ENCODE measurements around the gene DHX15. TPM values are rescaled to one million over a fixed set of nuclear protein-coding genes. Genes with fewer than 3 reads are reported as not detected.

Gene DHX15
- total RNA-seq, 1 donor from 2014 or later: 154 TPM

DNA sequence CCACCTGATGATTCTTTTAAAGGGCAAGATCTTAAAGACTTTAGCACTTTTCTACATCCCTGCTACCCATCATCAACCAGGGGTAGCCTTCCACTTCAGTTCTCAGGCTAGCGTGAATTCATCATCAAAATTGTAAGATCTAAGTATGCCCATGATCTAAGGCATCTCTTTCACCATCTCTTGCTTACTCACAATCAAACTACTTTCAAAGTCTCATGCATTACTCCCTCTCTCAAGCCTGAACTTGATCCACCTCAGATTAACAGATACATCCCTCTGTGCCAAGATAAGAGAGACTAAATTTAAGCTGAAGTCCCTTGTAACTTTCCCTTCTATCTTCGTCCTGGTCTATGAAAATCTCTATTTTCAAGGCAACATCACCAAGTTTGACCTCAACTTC is 62.8 kb downstream of the DHX15 start:
- Mint-ChIP-seq H3K36me3 (ENCODE audit: low read depth, unreplicated experiment) (peaks cover 12% of the 10 kb centered on the region), H3K9me3 (ENCODE audit: unreplicated experiment) (no peaks in the 10 kb centered on the region), H3K4me3 (ENCODE audit: unreplicated experiment) (no peak overlapping the region), H3K27ac (ENCODE audit: unreplicated experiment) (peak overlapping the region; percentile 9), H3K4me1 (ENCODE audit: unreplicated experiment) (peaks cover 17% of the 10 kb centered on the region), H3K27me3 (ENCODE audit: unreplicated experiment) (no peaks in the 10 kb centered on the region)
- DNase-seq (ENCODE audit: low spot score): no peak
- TF ChIP-seq, protein P1, sequence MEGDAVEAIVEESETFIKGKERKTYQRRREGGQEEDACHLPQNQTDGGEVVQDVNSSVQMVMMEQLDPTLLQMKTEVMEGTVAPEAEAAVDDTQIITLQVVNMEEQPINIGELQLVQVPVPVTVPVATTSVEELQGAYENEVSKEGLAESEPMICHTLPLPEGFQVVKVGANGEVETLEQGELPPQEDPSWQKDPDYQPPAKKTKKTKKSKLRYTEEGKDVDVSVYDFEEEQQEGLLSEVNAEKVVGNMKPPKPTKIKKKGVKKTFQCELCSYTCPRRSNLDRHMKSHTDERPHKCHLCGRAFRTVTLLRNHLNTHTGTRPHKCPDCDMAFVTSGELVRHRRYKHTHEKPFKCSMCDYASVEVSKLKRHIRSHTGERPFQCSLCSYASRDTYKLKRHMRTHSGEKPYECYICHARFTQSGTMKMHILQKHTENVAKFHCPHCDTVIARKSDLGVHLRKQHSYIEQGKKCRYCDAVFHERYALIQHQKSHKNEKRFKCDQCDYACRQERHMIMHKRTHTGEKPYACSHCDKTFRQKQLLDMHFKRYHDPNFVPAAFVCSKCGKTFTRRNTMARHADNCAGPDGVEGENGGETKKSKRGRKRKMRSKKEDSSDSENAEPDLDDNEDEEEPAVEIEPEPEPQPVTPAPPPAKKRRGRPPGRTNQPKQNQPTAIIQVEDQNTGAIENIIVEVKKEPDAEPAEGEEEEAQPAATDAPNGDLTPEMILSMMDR (IDR thresholded peaks at IDR 0.05; ENCODE audit: unreplicated experiment): no peak

DNA sequence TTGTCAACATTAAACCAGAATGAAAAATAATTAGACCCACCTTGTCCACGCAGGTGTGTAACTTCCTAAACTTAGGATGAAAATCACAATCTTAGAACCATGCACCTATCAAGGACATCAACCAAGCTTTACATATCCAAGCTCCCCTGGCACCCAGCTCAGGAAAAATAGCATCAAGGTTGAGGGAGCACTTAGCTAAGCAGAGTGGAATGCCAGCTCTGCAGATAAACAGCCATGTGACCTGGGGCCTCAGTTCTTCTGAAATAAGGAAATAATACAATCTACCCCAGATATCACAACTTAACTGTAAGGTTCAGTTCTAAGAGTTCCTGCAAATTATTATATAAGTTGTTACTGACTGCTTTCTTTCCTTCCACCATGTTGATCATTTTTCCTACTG is 64.7 kb downstream of the DHX15 start:
- peaks cover 22% of the 10 kb centered on the region for H3K4me1 Mint-ChIP-seq (ENCODE audit: unreplicated experiment)
- no peaks in the 10 kb centered on the region for H3K27me3 Mint-ChIP-seq (ENCODE audit: unreplicated experiment)
- TF ChIP-seq, protein P1 (IDR thresholded peaks at IDR 0.05; ENCODE audit: unreplicated experiment): no peak
- peak overlapping the region; percentile 35 for H3K4me3 Mint-ChIP-seq (ENCODE audit: unreplicated experiment)
- no peak for DNase-seq (ENCODE audit: low spot score)
- H3K36me3 Mint-ChIP-seq (ENCODE audit: low read depth, unreplicated experiment): peaks cover 12% of the 10 kb centered on the region
- peak overlapping the region; percentile 58 for H3K27ac Mint-ChIP-seq (ENCODE audit: unreplicated experiment)
- H3K9me3 Mint-ChIP-seq (ENCODE audit: unreplicated experiment): no peaks in the 10 kb centered on the region

DNA sequence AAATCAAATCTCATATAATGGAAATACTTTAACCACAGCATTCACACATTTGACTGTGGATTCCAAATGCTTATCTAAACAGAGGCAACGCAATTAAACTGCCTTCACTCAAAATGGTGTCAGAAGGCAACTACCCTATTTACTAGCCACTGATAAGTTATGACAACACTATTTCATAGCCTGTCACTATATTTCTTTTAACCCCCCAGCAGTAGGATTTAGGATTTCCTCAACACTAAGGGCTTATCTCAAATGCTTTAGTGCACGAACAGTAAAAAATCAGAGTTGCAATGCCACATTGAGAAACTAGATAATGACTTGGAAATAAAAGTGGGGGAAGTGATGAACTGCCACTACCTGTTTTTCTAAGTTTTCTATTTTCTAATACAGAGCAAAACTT is 66.7 kb downstream of the DHX15 start:
- H3K4me3 Mint-ChIP-seq (ENCODE audit: unreplicated experiment): no peak overlapping the region
- no peaks in the 10 kb centered on the region for H3K27me3 Mint-ChIP-seq (ENCODE audit: unreplicated experiment)
- no peaks in the 10 kb centered on the region for H3K9me3 Mint-ChIP-seq (ENCODE audit: unreplicated experiment)
- no peak for DNase-seq (ENCODE audit: low spot score)
- peaks cover 22% of the 10 kb centered on the region for H3K4me1 Mint-ChIP-seq (ENCODE audit: unreplicated experiment)
- peaks cover 10% of the 10 kb centered on the region for H3K36me3 Mint-ChIP-seq (ENCODE audit: low read depth, unreplicated experiment)
- TF ChIP-seq, protein P1 (IDR thresholded peaks at IDR 0.05; ENCODE audit: unreplicated experiment): no peak
- H3K27ac Mint-ChIP-seq (ENCODE audit: unreplicated experiment): no peak overlapping the region

DNA sequence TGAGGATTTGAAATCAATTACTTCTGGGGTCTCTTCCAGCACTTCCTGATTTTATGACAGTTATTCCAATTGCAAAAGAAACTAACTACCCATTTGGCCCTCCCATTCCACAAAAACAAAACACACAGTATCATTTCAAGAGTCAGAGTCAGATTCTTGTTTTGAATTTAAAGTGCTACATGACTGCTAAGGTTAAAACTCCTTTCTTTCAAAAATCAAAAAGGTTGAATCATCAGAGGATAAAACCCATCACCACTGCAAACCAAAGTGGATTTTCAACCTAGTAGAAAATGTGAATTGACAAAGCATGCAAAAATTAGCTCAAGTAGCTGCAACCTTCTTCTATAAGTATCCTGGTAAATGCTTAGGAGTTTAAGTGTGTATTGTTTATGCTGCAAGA is 67.4 kb downstream of the DHX15 start:
- Mint-ChIP-seq H3K9me3 (ENCODE audit: unreplicated experiment) (no peaks in the 10 kb centered on the region), H3K4me1 (ENCODE audit: unreplicated experiment) (peaks cover 22% of the 10 kb centered on the region), H3K27ac (ENCODE audit: unreplicated experiment) (peak overlapping the region; percentile 62)

DNA sequence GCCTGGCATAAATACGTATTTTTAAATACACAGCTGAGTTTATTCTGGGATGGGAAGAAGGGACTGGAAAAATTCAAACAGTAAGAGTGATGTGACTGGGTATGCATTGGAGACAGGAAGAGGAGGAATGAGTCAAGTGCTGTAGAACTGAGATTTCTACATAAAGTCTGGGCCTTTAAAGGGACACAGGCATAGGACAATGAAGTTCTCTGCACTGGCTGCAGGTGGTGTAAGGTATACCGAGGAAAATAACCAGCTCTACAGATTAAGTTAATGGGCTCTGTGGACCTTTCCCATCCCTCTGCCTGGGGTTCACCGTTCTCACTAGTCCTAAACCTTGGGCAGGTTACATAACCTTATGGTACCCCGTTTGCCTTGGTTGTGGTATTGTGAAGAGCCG is 68.7 kb downstream of the DHX15 start:
- Mint-ChIP-seq H3K4me1 (ENCODE audit: unreplicated experiment) (peaks cover 32% of the 10 kb centered on the region), H3K27ac (ENCODE audit: unreplicated experiment) (no peak overlapping the region), H3K4me3 (ENCODE audit: unreplicated experiment) (no peak overlapping the region), H3K9me3 (ENCODE audit: unreplicated experiment) (no peaks in the 10 kb centered on the region), H3K27me3 (ENCODE audit: unreplicated experiment) (no peaks in the 10 kb centered on the region), H3K36me3 (ENCODE audit: low read depth, unreplicated experiment) (peaks cover 7% of the 10 kb centered on the region)
- DNase-seq (ENCODE audit: low spot score): no peak
- TF ChIP-seq, protein P1 (IDR thresholded peaks at IDR 0.05; ENCODE audit: unreplicated experiment): no peak

More for the DNA sequence above, 67.4 kb downstream of the DHX15 start:
- peaks cover 7% of the 10 kb centered on the region for H3K36me3 Mint-ChIP-seq (ENCODE audit: low read depth, unreplicated experiment)
- H3K4me3 Mint-ChIP-seq (ENCODE audit: unreplicated experiment): no peak overlapping the region
- no peak for DNase-seq (ENCODE audit: low spot score)
- TF ChIP-seq, protein P1 (IDR thresholded peaks at IDR 0.05; ENCODE audit: unreplicated experiment): no peak
- no peaks in the 10 kb centered on the region for H3K27me3 Mint-ChIP-seq (ENCODE audit: unreplicated experiment)
